H1 (cell line): ENCODE results near the gene SCARB1.

ENCODE experiments used
- EGR1 ChIP-seq: IDR thresholded peaks from 2 replicates; pipeline ENCODE4 v1.6.1; 2011; ENCODE audit warnings: low read depth, low read length, borderline replicate concordance
- JUN ChIP-seq: IDR thresholded peaks from 2 replicates; pipeline ENCODE4 v1.6.1; 2011; ENCODE audit warnings: low read depth, mild to moderate bottlenecking, improper control_type of control experiment, low read length
- POLR2AphosphoS5 ChIP-seq: IDR thresholded peaks from 2 replicates; pipeline ENCODE4 v1.6.1; 2011; ENCODE audit warnings: low read depth, low read length
- TF ChIP-seq, protein P1 (sequence below), 3 experiments: IDR thresholded peaks; 1 replicate in 2 of 3; 2 replicates in 1 of 3; pipeline versions ENCODE4 v1.5.1 to v1.6.1; 2011; ENCODE audit warnings: low read length in 3 of 3, mild to moderate bottlenecking in 3 of 3, inconsistent platforms in 2 of 3, low read depth in 1 of 3, moderate library complexity in 1 of 3; ENCODE audit not compliant: insufficient read depth in 1 of 3; ENCODE audit errors: control extremely low read depth in 1 of 3

DNA sequence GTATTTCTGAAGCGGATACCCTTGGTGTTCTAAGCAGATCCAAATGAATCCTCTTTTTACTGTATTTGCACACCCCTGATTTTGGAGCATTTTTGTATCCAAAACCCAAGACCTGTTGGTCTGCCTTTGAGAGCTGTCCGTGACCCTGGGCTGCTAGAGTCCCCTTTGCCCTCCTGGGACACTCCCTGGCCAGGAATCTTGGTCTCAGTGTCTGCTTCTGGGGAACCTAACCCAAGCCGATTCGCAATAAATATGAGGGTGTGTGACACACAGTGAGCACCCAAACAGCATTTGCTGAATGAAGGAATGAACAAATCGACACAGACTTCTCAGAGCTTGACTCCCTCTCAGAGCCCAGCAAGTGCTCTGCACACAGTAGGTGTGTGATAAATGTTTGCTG, 92.9 kb downstream of the SCARB1 start:
- TF ChIP-seq EGR1 (no peak), JUN (no peak), POLR2AphosphoS5 (no peak)
- TF ChIP-seq, protein P1, sequence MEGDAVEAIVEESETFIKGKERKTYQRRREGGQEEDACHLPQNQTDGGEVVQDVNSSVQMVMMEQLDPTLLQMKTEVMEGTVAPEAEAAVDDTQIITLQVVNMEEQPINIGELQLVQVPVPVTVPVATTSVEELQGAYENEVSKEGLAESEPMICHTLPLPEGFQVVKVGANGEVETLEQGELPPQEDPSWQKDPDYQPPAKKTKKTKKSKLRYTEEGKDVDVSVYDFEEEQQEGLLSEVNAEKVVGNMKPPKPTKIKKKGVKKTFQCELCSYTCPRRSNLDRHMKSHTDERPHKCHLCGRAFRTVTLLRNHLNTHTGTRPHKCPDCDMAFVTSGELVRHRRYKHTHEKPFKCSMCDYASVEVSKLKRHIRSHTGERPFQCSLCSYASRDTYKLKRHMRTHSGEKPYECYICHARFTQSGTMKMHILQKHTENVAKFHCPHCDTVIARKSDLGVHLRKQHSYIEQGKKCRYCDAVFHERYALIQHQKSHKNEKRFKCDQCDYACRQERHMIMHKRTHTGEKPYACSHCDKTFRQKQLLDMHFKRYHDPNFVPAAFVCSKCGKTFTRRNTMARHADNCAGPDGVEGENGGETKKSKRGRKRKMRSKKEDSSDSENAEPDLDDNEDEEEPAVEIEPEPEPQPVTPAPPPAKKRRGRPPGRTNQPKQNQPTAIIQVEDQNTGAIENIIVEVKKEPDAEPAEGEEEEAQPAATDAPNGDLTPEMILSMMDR (IDR thresholded peaks at IDR 0.05; ENCODE audit: control extremely low read depth in 1 of 3, insufficient read depth in 1 of 3, low read depth in 1 of 3, low read length in 3 of 3), result no peak
